ENCODE data around the gene RBM34.
"Not testable (repeated sequence)": the region's sequence is repeated elsewhere in the genome, so short reads cannot be mapped to it uniquely, and the experiment has no call there.

The RBM34 gene

DNA sequence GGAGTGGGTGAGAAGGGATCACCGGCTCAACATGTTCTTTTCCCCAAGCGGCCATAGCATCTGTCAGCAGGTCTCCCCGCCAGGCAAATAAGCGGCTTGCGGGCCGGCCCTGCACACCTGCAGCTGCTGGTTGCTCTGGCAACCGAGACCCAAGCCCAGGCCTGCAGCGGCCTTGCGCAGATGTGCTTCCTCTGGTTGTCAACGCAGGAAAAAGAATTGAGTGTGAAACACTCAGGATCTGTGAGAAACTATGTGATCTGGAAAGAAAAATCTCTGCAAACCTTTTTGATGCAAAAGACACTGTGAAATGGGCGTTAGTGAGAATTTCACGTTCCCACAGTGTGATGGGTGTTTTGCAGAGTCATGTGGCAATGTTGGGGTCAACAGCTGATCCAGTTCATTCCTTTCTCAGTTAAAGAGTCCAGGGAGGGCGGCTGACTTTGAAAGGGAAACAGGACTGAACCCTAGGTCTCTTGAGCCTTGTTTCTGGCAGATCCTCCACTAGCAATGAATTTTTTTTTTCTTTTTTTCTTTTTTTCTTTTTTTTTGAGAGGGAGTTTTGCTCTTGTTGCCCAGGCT, 60.8 kb downstream of the RBM34 start:
- TF ChIP-seq, protein P1, sequence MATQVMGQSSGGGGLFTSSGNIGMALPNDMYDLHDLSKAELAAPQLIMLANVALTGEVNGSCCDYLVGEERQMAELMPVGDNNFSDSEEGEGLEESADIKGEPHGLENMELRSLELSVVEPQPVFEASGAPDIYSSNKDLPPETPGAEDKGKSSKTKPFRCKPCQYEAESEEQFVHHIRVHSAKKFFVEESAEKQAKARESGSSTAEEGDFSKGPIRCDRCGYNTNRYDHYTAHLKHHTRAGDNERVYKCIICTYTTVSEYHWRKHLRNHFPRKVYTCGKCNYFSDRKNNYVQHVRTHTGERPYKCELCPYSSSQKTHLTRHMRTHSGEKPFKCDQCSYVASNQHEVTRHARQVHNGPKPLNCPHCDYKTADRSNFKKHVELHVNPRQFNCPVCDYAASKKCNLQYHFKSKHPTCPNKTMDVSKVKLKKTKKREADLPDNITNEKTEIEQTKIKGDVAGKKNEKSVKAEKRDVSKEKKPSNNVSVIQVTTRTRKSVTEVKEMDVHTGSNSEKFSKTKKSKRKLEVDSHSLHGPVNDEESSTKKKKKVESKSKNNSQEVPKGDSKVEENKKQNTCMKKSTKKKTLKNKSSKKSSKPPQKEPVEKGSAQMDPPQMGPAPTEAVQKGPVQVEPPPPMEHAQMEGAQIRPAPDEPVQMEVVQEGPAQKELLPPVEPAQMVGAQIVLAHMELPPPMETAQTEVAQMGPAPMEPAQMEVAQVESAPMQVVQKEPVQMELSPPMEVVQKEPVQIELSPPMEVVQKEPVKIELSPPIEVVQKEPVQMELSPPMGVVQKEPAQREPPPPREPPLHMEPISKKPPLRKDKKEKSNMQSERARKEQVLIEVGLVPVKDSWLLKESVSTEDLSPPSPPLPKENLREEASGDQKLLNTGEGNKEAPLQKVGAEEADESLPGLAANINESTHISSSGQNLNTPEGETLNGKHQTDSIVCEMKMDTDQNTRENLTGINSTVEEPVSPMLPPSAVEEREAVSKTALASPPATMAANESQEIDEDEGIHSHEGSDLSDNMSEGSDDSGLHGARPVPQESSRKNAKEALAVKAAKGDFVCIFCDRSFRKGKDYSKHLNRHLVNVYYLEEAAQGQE (IDR thresholded peaks at IDR 0.05; ENCODE audit: insufficient replicate concordance, low read depth), result no peak
- no peak for TF ChIP-seq POLR2AphosphoS5 (IDR thresholded peaks at IDR 0.05; ENCODE audit: low read depth)
- TF ChIP-seq GABPA (IDR thresholded peaks at IDR 0.05; ENCODE audit: low read depth), result no peak
- no peak for TF ChIP-seq CTCF (IDR thresholded peaks at IDR 0.05; ENCODE audit: insufficient read depth, low read length)
- TF ChIP-seq SPI1 (IDR thresholded peaks at IDR 0.05; ENCODE audit: borderline replicate concordance, low read depth), result no peak
- H3K27ac ChIP-seq (replicated peaks), result no peak overlapping the region
- H3K4me3 ChIP-seq (replicated peaks; ENCODE audit: insufficient read depth, low read length), result no peak overlapping the region
- no peaks in the 10 kb centered on the region for H3K27me3 ChIP-seq (ENCODE audit: insufficient read depth, poor library complexity, severe bottlenecking)
- no peak for DNase-seq (ENCODE audit: low read depth in 1 of 2, low spot score in 1 of 2)

- Histone ChIP-seq H3K27ac (replicated peaks) (no peak overlapping the region), H3K4me3 (replicated peaks; ENCODE audit: insufficient read depth, low read length) (no peak overlapping the region), H3K27me3 (ENCODE audit: insufficient read depth, poor library complexity, severe bottlenecking) (no peaks in the 10 kb centered on the region)
- no peak for TF ChIP-seq POLR2AphosphoS5 (IDR thresholded peaks at IDR 0.05; ENCODE audit: low read depth)
- no peak for TF ChIP-seq SPI1 (IDR thresholded peaks at IDR 0.05; ENCODE audit: borderline replicate concordance, low read depth)
- TF ChIP-seq, protein P1 (IDR thresholded peaks at IDR 0.05; ENCODE audit: insufficient replicate concordance, low read depth), result no peak
- no peak for TF ChIP-seq GABPA (IDR thresholded peaks at IDR 0.05; ENCODE audit: low read depth)
- no peak for TF ChIP-seq CTCF (IDR thresholded peaks at IDR 0.05; ENCODE audit: insufficient read depth, low read length)
- DNase-seq (ENCODE audit: low read depth in 1 of 2, low spot score in 1 of 2), result no peak
These were observed 62.1 kb downstream of the RBM34 start for GRCh38 chr1:235098991-235099390.

DNA sequence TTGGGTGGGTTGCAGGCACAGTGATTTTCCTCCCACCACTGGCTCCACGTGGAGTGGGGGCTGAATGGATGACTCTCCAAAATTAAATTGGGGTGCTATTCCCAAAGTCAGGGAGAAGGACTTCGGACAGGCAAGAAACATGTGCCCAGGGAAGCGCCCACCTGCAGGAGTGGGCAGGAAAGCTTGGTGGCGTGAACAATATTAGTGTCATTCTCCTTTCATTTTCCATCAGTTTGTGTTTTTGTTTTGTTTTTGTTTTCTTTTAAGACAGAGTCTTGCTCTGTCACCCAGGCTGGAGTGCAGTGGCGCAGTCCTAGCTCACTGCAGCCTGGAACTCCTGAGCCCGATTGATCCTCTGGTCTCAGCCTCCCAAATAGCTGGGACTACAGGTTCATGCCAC, 62.5 kb downstream of the RBM34 start:
- DNase-seq (ENCODE audit: low read depth in 1 of 2, low spot score in 1 of 2), result no peak
- Histone ChIP-seq H3K27me3 (ENCODE audit: insufficient read depth, poor library complexity, severe bottlenecking) (no peaks in the 10 kb centered on the region), H3K4me3 (replicated peaks; ENCODE audit: insufficient read depth, low read length) (no peak overlapping the region), H3K27ac (replicated peaks) (no peak overlapping the region)
- TF ChIP-seq POLR2AphosphoS5 (IDR thresholded peaks at IDR 0.05; ENCODE audit: low read depth) (no peak), GABPA (IDR thresholded peaks at IDR 0.05; ENCODE audit: low read depth) (no peak), SPI1 (IDR thresholded peaks at IDR 0.05; ENCODE audit: borderline replicate concordance, low read depth) (no peak), CTCF (IDR thresholded peaks at IDR 0.05; ENCODE audit: insufficient read depth, low read length) (no peak)
- TF ChIP-seq, protein P1 (IDR thresholded peaks at IDR 0.05; ENCODE audit: insufficient replicate concordance, low read depth), result no peak

GRCh38 chr1:235097501-235097900, 63.5 kb downstream of the RBM34 start:
- H3K27me3 ChIP-seq (ENCODE audit: insufficient read depth, poor library complexity, severe bottlenecking); H3K27ac ChIP-seq (replicated peaks); H3K4me3 ChIP-seq (replicated peaks; ENCODE audit: insufficient read depth, low read length); DNase-seq (ENCODE audit: low read depth in 1 of 2, low spot score in 1 of 2): not testable (repeated sequence)
